ENCODE measurements around the gene KIF25.

Gene KIF25

GRCh38 chr6:168020242-168020641 lies 22.8 kb downstream of the KIF25 start:
- no peak for DNase-seq

- no peak for DNase-seq
Observed at GRCh38 chr6:168021581-168021980, 24.1 kb downstream of the KIF25 start.

GRCh38 chr6:168022488-168023321 lies 25.2 kb downstream of the KIF25 start:
- no peak for DNase-seq

- no peak for DNase-seq
Observed at GRCh38 chr6:168024951-168025510, 27.6 kb downstream of the KIF25 start.

GRCh38 chr6:168025831-168026710 lies 28.6 kb downstream of the KIF25 start:
- no peak for DNase-seq

- DNase-seq = no peak
Observed at GRCh38 chr6:168026925-168027324, 29.5 kb downstream of the KIF25 start.

GRCh38 chr6:168027521-168027920 lies 30.1 kb downstream of the KIF25 start:
- no peak for DNase-seq

GRCh38 chr6:168028181-168028580 lies 30.7 kb downstream of the KIF25 start:
- DNase-seq = no peak

GRCh38 chr6:168029459-168030217 lies 32.2 kb downstream of the KIF25 start:
- DNase-seq = no peak

GRCh38 chr6:168030218-168030746 lies 32.8 kb downstream of the KIF25 start:
- DNase-seq = no peak

GRCh38 chr6:168030908-168031307 lies 33.4 kb downstream of the KIF25 start:
- DNase-seq = no peak

- no peak for DNase-seq
Observed at GRCh38 chr6:168031411-168031971, 34.0 kb downstream of the KIF25 start.

- DNase-seq = no peak
Observed at GRCh38 chr6:168032005-168032760, 34.7 kb downstream of the KIF25 start.

- DNase-seq = no peak
Observed at GRCh38 chr6:168033791-168034190, 36.3 kb downstream of the KIF25 start.

- DNase-seq = no peak
Observed at GRCh38 chr6:168034537-168034936, 37.1 kb downstream of the KIF25 start.

GRCh38 chr6:168035098-168035660 lies 37.7 kb downstream of the KIF25 start:
- DNase-seq = no peak

- DNase-seq = no peak
Observed at GRCh38 chr6:168035661-168036545, 38.4 kb downstream of the KIF25 start.

GRCh38 chr6:168037242-168037641 lies 39.8 kb downstream of the KIF25 start:
- DNase-seq = no peak

- DNase-seq = no peak
Observed at GRCh38 chr6:168037856-168038255, 40.4 kb downstream of the KIF25 start.

- DNase-seq = no peak
Observed at GRCh38 chr6:168038576-168039140, 41.2 kb downstream of the KIF25 start.
